HG02973 (cell line): ENCODE results near the gene SLC44A5.

Experiments used
- ATAC-seq: cut with Tn5 transposase; IDR thresholded peaks from one replicate; pipeline ENCODE4 v1.9.1; 2021; ENCODE audit warnings: moderate library complexity; ENCODE audit not compliant: unreplicated experiment

SLC44A5 gene

GRCh38 chr1:75589637-75590036 is 21.3 kb downstream of the SLC44A5 start:
- no peak for ATAC-seq

- no peak for ATAC-seq
Observed at GRCh38 chr1:75588779-75589475, 22.0 kb downstream of the SLC44A5 start.

- no peak for ATAC-seq
Observed at GRCh38 chr1:75587692-75588091, 23.2 kb downstream of the SLC44A5 start.

GRCh38 chr1:75583282-75583681 is 27.6 kb downstream of the SLC44A5 start:
- ATAC-seq = no peak

- no peak for ATAC-seq
Observed at GRCh38 chr1:75582725-75583261, 28.1 kb downstream of the SLC44A5 start.

- ATAC-seq = no peak
Observed at GRCh38 chr1:75579046-75579445, 31.9 kb downstream of the SLC44A5 start.

GRCh38 chr1:75575837-75576236 is 35.1 kb downstream of the SLC44A5 start:
- ATAC-seq = no peak

- no peak for ATAC-seq
Observed at GRCh38 chr1:75567191-75567590, 43.7 kb downstream of the SLC44A5 start.

- ATAC-seq = no peak
Observed at GRCh38 chr1:75559800-75560199, 51.1 kb downstream of the SLC44A5 start.

GRCh38 chr1:75559136-75559535 is 51.8 kb downstream of the SLC44A5 start:
- no peak for ATAC-seq

GRCh38 chr1:75554870-75555269 is 56.0 kb downstream of the SLC44A5 start:
- no peak for ATAC-seq

- no peak for ATAC-seq
Observed at GRCh38 chr1:75554181-75554580, 56.7 kb downstream of the SLC44A5 start.

GRCh38 chr1:75550559-75550958 is 60.4 kb downstream of the SLC44A5 start:
- ATAC-seq = no peak

- no peak for ATAC-seq
Observed at GRCh38 chr1:75548721-75549480, 62.0 kb downstream of the SLC44A5 start.

- ATAC-seq = no peak
Observed at GRCh38 chr1:75543705-75544104, 67.2 kb downstream of the SLC44A5 start.

- no peak for ATAC-seq
Observed at GRCh38 chr1:75542818-75543570, 67.9 kb downstream of the SLC44A5 start.

- ATAC-seq = no peak
Observed at GRCh38 chr1:75539230-75540116, 71.4 kb downstream of the SLC44A5 start.

GRCh38 chr1:75533085-75533484 is 77.8 kb downstream of the SLC44A5 start:
- no peak for ATAC-seq

GRCh38 chr1:75531570-75531969 is 79.3 kb downstream of the SLC44A5 start:
- no peak for ATAC-seq

- ATAC-seq = no peak
Observed at GRCh38 chr1:75529488-75529887, 81.4 kb downstream of the SLC44A5 start.
